Keratinocyte (primary cell): Measurements from ENCODE around the gene ADGRG2. TPM values are rescaled to one million over a fixed set of nuclear protein-coding genes. Genes with fewer than 3 reads are reported as not detected.
"Not testable (repeated sequence)": the region's sequence is repeated elsewhere in the genome, so short reads cannot be mapped to it uniquely, and the experiment has no call there.

Source experiments
- DNase-seq: peaks from one replicate; pipeline ENCODE4 v3.0.0-alpha.2; 2011; ENCODE audit warnings: low read depth, missing footprints, low spot score
- FAIRE-seq: peaks from 2 replicates; lab custom pipeline; 2011; peaks lifted over from hg19 to GRCh38; lab: Jason Lieb, UNC
- H2AFZ ChIP-seq: 2 replicates; pipeline ENCODE4 v1.6.0; 2012; ENCODE audit warnings: low read length, control low read depth, inconsistent platforms; ENCODE audit not compliant: control insufficient read depth
- H3K27ac ChIP-seq: 2 replicates; pipeline ENCODE4 v1.5.1; 2011; ENCODE audit warnings: low read length; ENCODE audit not compliant: control insufficient read depth, insufficient read depth
- H3K27me3 ChIP-seq: 3 replicates; pipeline ENCODE4 v1.6.0; 2011; ENCODE audit warnings: low read length; ENCODE audit not compliant: control insufficient read depth, insufficient read depth; ENCODE audit errors: extremely low read depth
- H3K36me3 ChIP-seq, 2 experiments: 2 replicates in 1 of 2; 3 replicates in 1 of 2; pipeline ENCODE4 v1.5.1; 2011; ENCODE audit warnings: low read length in 2 of 2, mild to moderate bottlenecking in 1 of 2; ENCODE audit not compliant: control insufficient read depth in 2 of 2, insufficient read depth in 2 of 2; ENCODE audit errors: extremely low read depth in 1 of 2
- H3K4me1 ChIP-seq: 3 replicates; pipeline ENCODE4 v1.5.1; 2011; ENCODE audit warnings: low read length; ENCODE audit not compliant: control insufficient read depth, insufficient read depth; ENCODE audit errors: extremely low read depth
- H3K4me2 ChIP-seq: 3 replicates; pipeline ENCODE4 v1.6.0; 2011; ENCODE audit warnings: low read depth, low read length; ENCODE audit not compliant: control insufficient read depth, insufficient read depth; ENCODE audit errors: extremely low read depth
- H3K4me3 ChIP-seq, 3 experiments: fragments of 200-600 bp in 1 of 3; sonication (generic) in 1 of 3; 2 replicates in 2 of 3; 3 replicates in 1 of 3; pipeline ENCODE4 v1.5.1; 2011 to 2016; ENCODE audit warnings: low read length in 3 of 3, mild to moderate bottlenecking in 3 of 3, control low read depth in 2 of 3, inconsistent platforms in 1 of 3, low read depth in 1 of 3, mixed read lengths in 1 of 3, mixed run types in 1 of 3, moderate library complexity in 1 of 3; ENCODE audit not compliant: control insufficient read depth in 2 of 3, insufficient read depth in 2 of 3; ENCODE audit errors: extremely low read depth in 1 of 3
- H3K79me2 ChIP-seq: 2 replicates; pipeline ENCODE4 v1.6.0; 2012; ENCODE audit warnings: low read length; ENCODE audit not compliant: control insufficient read depth, insufficient read depth
- H3K9ac ChIP-seq: 3 replicates; pipeline ENCODE4 v1.6.0; 2011; ENCODE audit warnings: low read length; ENCODE audit not compliant: control insufficient read depth, insufficient read depth; ENCODE audit errors: extremely low read depth
- H3K9me1 ChIP-seq: 3 replicates; pipeline ENCODE4 v1.6.0; 2011; ENCODE audit warnings: low read length; ENCODE audit not compliant: control insufficient read depth, insufficient read depth; ENCODE audit errors: extremely low read depth
- H3K9me3 ChIP-seq: 2 replicates; pipeline ENCODE4 v1.5.1; 2012; ENCODE audit warnings: low read depth, low read length; ENCODE audit not compliant: control insufficient read depth
- H4K20me1 ChIP-seq: 3 replicates; pipeline ENCODE4 v1.6.0; 2011; ENCODE audit warnings: low read length; ENCODE audit not compliant: control insufficient read depth, insufficient read depth; ENCODE audit errors: extremely low read depth
- EZH2 ChIP-seq: IDR thresholded peaks from one replicate; pipeline ENCODE4 v1.6.1; 2012; ENCODE audit warnings: inconsistent platforms, mild to moderate bottlenecking, low read length, moderate library complexity
- dilution Hi-C: fragments of 300-500 bp; cut with MboI; formaldehyde crosslinking; loops from one replicate; pipeline ENCODE4 v1.7.0; 2020; ENCODE audit warnings: low sequenced_read_pairs; ENCODE audit not compliant: extremely low pct_ligation_motif_present
- polyA plus RNA-seq, 5 experiments: library from polyadenylated mRNA; depleted of rRNA in 3 of 5; stranded (reverse) in 3 of 5; stranded (forward) in 1 of 5; unstranded in 1 of 5; fragments of >200 nt; gene quantifications; 1 replicate in 1 of 5; 2 replicates in 3 of 5; 3 replicates in 1 of 5; pipeline versions ENCODE4 v1.2.1 to v1.2.3, GENCODE V29; 2011 to 2012; ENCODE audit warnings: missing spikeins in 2 of 5, low read depth in 1 of 5, low replicate concordance in 1 of 5
- TF ChIP-seq, protein P1 (sequence below), 3 experiments: IDR thresholded peaks in 1 of 3; conservative IDR thresholded peaks in 1 of 3; optimal IDR thresholded peaks in 1 of 3; 2 replicates in 2 of 3; 3 replicates in 1 of 3; pipeline versions ENCODE3 to v1.5.1; 2011; ENCODE audit warnings: low read length in 3 of 3, mild to moderate bottlenecking in 3 of 3, moderate library complexity in 2 of 3, control low read depth in 1 of 3, inconsistent platforms in 1 of 3; ENCODE audit not compliant: insufficient read depth in 2 of 3; ENCODE audit errors: extremely low read depth in 1 of 3

ADGRG2 gene
- polyA plus RNA-seq, 1 donor (not counting 4 experiments of a cell fraction or from before 2014, with no cell fraction given) = 0.20 TPM

DNA sequence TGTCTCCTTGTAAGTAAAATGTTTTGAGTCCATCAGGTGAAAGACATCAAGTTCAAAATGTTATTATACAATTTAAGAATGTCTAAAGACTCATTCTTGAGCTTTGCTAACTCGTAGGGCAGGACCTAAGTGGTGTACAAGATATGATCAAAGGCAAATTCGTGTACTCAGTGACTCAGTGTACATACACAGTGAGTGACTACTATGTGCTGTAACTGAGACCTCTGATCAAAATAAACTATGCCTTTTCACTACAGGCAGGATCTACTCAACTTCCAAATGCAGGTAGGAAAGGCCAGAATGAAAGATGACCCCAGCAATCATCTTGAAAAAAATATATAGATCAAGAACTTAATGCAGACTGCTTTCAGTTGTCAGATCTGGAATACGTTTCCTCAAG, 49.9 kb downstream of the ADGRG2 start:
- Histone ChIP-seq H3K27ac (no peak overlapping the region), H3K4me1 (no peaks in the 10 kb centered on the region), H3K9ac (no peak overlapping the region), H3K9me3 (no peaks in the 10 kb centered on the region), H2AFZ (no peak overlapping the region), H4K20me1 (no peaks in the 10 kb centered on the region), H3K4me3 (no peak overlapping the region), H3K9me1 (no peaks in the 10 kb centered on the region), H3K27me3 (peaks cover 5% of the 10 kb centered on the region), H3K79me2 (no peaks in the 10 kb centered on the region), H3K4me2 (no peak overlapping the region), H3K36me3 (no peaks in the 10 kb centered on the region)
- dilution Hi-C loops = no loop called here
- TF ChIP-seq, protein P1, sequence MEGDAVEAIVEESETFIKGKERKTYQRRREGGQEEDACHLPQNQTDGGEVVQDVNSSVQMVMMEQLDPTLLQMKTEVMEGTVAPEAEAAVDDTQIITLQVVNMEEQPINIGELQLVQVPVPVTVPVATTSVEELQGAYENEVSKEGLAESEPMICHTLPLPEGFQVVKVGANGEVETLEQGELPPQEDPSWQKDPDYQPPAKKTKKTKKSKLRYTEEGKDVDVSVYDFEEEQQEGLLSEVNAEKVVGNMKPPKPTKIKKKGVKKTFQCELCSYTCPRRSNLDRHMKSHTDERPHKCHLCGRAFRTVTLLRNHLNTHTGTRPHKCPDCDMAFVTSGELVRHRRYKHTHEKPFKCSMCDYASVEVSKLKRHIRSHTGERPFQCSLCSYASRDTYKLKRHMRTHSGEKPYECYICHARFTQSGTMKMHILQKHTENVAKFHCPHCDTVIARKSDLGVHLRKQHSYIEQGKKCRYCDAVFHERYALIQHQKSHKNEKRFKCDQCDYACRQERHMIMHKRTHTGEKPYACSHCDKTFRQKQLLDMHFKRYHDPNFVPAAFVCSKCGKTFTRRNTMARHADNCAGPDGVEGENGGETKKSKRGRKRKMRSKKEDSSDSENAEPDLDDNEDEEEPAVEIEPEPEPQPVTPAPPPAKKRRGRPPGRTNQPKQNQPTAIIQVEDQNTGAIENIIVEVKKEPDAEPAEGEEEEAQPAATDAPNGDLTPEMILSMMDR (optimal IDR thresholded peaks at IDR 0.05 in 1 of 3, IDR thresholded peaks at IDR 0.05 in 1 of 3, conservative IDR thresholded peaks at IDR 0.05 in 1 of 3; ENCODE audit: extremely low read depth in 1 of 3, insufficient read depth in 2 of 3, low read length in 3 of 3) = no peak
- TF ChIP-seq EZH2 = no peak
- no peak for DNase-seq
- FAIRE-seq = no peak

DNA sequence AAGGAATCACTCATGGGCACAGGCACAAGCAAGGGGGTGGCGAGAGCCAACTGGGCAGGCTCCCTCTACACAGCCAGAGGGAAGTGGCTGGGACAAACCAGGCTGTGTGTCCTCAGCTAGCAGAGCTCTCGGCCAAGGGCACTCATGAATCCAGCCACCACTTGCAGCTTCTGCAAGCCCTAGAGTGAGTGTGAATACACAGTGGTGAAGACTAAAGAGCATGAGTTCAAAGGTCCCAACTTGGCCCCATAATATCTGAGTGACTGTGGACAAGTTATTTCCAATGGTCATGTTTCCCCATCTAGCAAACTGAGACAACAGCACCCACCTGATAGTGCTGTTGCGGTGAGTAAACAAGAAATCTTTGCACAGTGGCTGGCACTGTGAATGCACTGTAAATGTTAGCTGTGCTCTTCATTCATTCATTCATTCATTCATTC, 51.7 kb downstream of the ADGRG2 start:
- FAIRE-seq = no peak
- no peak for TF ChIP-seq EZH2
- TF ChIP-seq, protein P1 (optimal IDR thresholded peaks at IDR 0.05 in 1 of 3, IDR thresholded peaks at IDR 0.05 in 1 of 3, conservative IDR thresholded peaks at IDR 0.05 in 1 of 3; ENCODE audit: extremely low read depth in 1 of 3, insufficient read depth in 2 of 3, low read length in 3 of 3) = no peak
- Histone ChIP-seq H3K27ac (no peak overlapping the region), H3K9me3 (no peaks in the 10 kb centered on the region), H3K36me3 (no peaks in the 10 kb centered on the region), H3K79me2 (no peaks in the 10 kb centered on the region), H3K4me1 (no peaks in the 10 kb centered on the region), H3K9ac (no peak overlapping the region), H4K20me1 (no peaks in the 10 kb centered on the region), H2AFZ (no peak overlapping the region), H3K9me1 (no peaks in the 10 kb centered on the region), H3K4me3 (no peak overlapping the region), H3K27me3 (peaks cover 5% of the 10 kb centered on the region), H3K4me2 (no peak overlapping the region)
- dilution Hi-C loops = no loop called here
- no peak for DNase-seq

DNA sequence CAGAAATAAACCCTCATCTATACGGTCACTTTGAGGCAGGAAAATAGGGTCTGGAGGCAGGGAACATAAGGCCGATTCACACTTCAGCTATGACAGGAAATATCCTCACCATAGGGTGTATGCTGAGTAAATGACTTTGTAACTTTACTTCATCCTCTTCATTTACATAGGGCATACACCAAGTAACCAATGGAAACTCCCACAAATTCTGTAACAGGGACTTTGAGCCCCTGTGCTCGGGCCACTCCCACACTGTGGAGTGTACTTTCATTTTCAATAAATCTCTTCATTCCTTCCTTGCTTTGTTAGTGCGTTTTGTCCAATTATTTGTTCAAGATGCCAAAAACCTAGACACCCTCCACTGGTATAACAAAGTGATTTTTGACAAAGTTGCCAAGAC, 55.3 kb downstream of the ADGRG2 start:
- H4K20me1 ChIP-seq, FAIRE-seq, DNase-seq, H3K27ac ChIP-seq, dilution Hi-C loops, H3K9me1 ChIP-seq, H3K4me1 ChIP-seq, H3K4me3 ChIP-seq, H3K79me2 ChIP-seq, H3K9me3 ChIP-seq, H3K4me2 ChIP-seq, H2AFZ ChIP-seq, H3K9ac ChIP-seq, H3K36me3 ChIP-seq, H3K27me3 ChIP-seq: not testable (repeated sequence)
